IMR-90 (cell line): ENCODE data around the gene CD99L2. TPM values are rescaled to one million over a fixed set of nuclear protein-coding genes. Genes with fewer than 3 reads are reported as not detected.

Experiments used
- ATAC-seq: fragments of 200-7000 bp; cut with Tn5 transposase; 2 replicates; pipeline ENCODE4 v1.9.1; 2020; ENCODE audit warnings: low read depth, mild to moderate bottlenecking, moderate library complexity
- BruUV-seq: library from RNA; stranded (reverse); fragments of 400-500 nt; replicated peaks from 2 replicates; lab custom pipeline; 2021; lab: Mats Ljungman, UMichigan
- CTCF ChIA-PET: fragments of 300-600 bp; formaldehyde crosslinking; extraction: SDS; loops from one replicate; lab custom pipeline; 2021; ENCODE audit warnings: antibody characterized with exemption; lab: Yijun Ruan, JAX
- POLR2A ChIA-PET: fragments of 300-600 bp; sonication (Branson Sonifier 250); formaldehyde crosslinking; loops from one replicate; lab custom pipeline; 2022; ENCODE audit warnings: antibody characterized with exemption; ENCODE audit not compliant: unreplicated experiment; lab: Charles Lee
- DNase-seq: peaks from one replicate; pipeline ENCODE4 v3.0.0; 2013
- H2AFZ ChIP-seq: replicated peaks from 2 replicates; pipeline ENCODE3; 2013; ENCODE audit warnings: low read length, mild to moderate bottlenecking; ENCODE audit not compliant: poor library complexity
- H2AK5ac ChIP-seq: 2 replicates; pipeline ENCODE4 v1.6.1; 2013; ENCODE audit warnings: low read depth, low read length, inconsistent platforms
- H2AK9ac ChIP-seq: replicated peaks from 2 replicates; pipeline ENCODE3; 2013; ENCODE audit warnings: mild to moderate bottlenecking, low read depth, low read length, moderate library complexity; ENCODE audit not compliant: poor library complexity
- H2BK120ac ChIP-seq: 2 replicates; pipeline ENCODE4 v1.6.1; 2013; ENCODE audit warnings: low read depth, low read length, inconsistent platforms
- H2BK15ac ChIP-seq: 3 replicates; pipeline ENCODE4 v1.6.1; 2013; ENCODE audit warnings: low read depth, low read length, inconsistent platforms
- H2BK20ac ChIP-seq: 2 replicates; pipeline ENCODE4 v1.6.1; 2013; ENCODE audit warnings: low read depth, mild to moderate bottlenecking, inconsistent platforms, low read length, moderate library complexity
- H2BK5ac ChIP-seq: 2 replicates; pipeline ENCODE4 v1.6.1; 2013; ENCODE audit warnings: mild to moderate bottlenecking, low read depth, low read length, inconsistent platforms; ENCODE audit not compliant: poor library complexity, severe bottlenecking
- H3K14ac ChIP-seq: replicated peaks from 2 replicates; pipeline ENCODE4 v1.6.1; 2013; ENCODE audit warnings: low read depth, low read length, inconsistent platforms
- H3K18ac ChIP-seq: 2 replicates; pipeline ENCODE4 v1.6.1; 2013; ENCODE audit warnings: low read depth, low read length, control low read depth
- H3K23ac ChIP-seq: 2 replicates; pipeline ENCODE4 v1.6.1; 2013; ENCODE audit warnings: low read depth, low read length, inconsistent platforms
- H3K27ac ChIP-seq: 2 replicates; pipeline ENCODE4 v1.5.1; 2013; ENCODE audit warnings: mild to moderate bottlenecking, control low read depth, low read length; ENCODE audit not compliant: insufficient read depth
- H3K27me3 ChIP-seq: 2 replicates; pipeline ENCODE4 v1.6.1; 2013; ENCODE audit warnings: low read length; ENCODE audit not compliant: control insufficient read depth, insufficient read depth
- H3K36me3 ChIP-seq: 2 replicates; pipeline ENCODE4 v1.6.1; 2013; ENCODE audit warnings: low read length, mixed read lengths; ENCODE audit not compliant: control insufficient read depth, insufficient read depth
- H3K4ac ChIP-seq: 2 replicates; pipeline ENCODE4 v1.6.1; 2013; ENCODE audit warnings: low read depth, low read length, inconsistent platforms
- H3K4me1 ChIP-seq: 2 replicates; pipeline ENCODE4 v1.6.1; 2013; ENCODE audit warnings: low read length, mixed read lengths; ENCODE audit not compliant: control insufficient read depth, insufficient read depth
- H3K4me2 ChIP-seq: 2 replicates; pipeline ENCODE4 v1.6.1; 2013; ENCODE audit warnings: low read depth, mild to moderate bottlenecking, control low read depth, low read length, moderate library complexity
- H3K4me3 ChIP-seq: 2 replicates; pipeline ENCODE4 v1.5.1; 2013; ENCODE audit warnings: low read depth, mild to moderate bottlenecking, control low read depth, low read length, moderate library complexity; ENCODE audit not compliant: insufficient read depth
- H3K56ac ChIP-seq: 2 replicates; pipeline ENCODE4 v1.6.1; 2013; ENCODE audit warnings: low read length, inconsistent platforms; ENCODE audit not compliant: insufficient read depth; ENCODE audit errors: extremely low read depth
- H3K79me1 ChIP-seq, 2 experiments: 2 replicates each; pipeline ENCODE4 v1.6.1; 2013; ENCODE audit warnings: low read length in 2 of 2, inconsistent platforms in 1 of 2, low read depth in 1 of 2
- H3K9ac ChIP-seq: 2 replicates; pipeline ENCODE4 v1.6.1; 2013; ENCODE audit warnings: low read depth, low read length, control low read depth
- H3K9me1 ChIP-seq: 2 replicates; pipeline ENCODE4 v1.6.1; 2013; ENCODE audit warnings: low read length, inconsistent platforms; ENCODE audit not compliant: insufficient read depth
- H3K9me3 ChIP-seq: 2 replicates; pipeline ENCODE4 v1.6.1; 2013; ENCODE audit warnings: low read length; ENCODE audit not compliant: control insufficient read depth, insufficient read depth
- H4K20me1 ChIP-seq: 2 replicates; pipeline ENCODE4 v1.6.1; 2013; ENCODE audit warnings: low read length, inconsistent platforms; ENCODE audit not compliant: insufficient read depth
- H4K5ac ChIP-seq: 2 replicates; pipeline ENCODE4 v1.6.1; 2013; ENCODE audit warnings: mild to moderate bottlenecking, low read depth, low read length, control low read depth
- H4K8ac ChIP-seq, 2 experiments: 2 replicates each; pipeline ENCODE4 v1.6.1; 2013; ENCODE audit warnings: low read depth in 2 of 2, low read length in 2 of 2, control low read depth in 1 of 2, inconsistent platforms in 1 of 2
- H4K91ac ChIP-seq: 2 replicates; pipeline ENCODE4 v1.6.1; 2013; ENCODE audit warnings: low read depth, low read length, inconsistent platforms; ENCODE audit not compliant: insufficient read depth
- BHLHE40 ChIP-seq: fragments of 150-350 bp; IDR thresholded peaks from 2 replicates; pipeline ENCODE4 v1.6.1; 2016; ENCODE audit warnings: mild to moderate bottlenecking, low read depth, low read length
- CEBPB ChIP-seq: IDR thresholded peaks from 2 replicates; pipeline ENCODE4 v1.6.1; 2012; ENCODE audit warnings: low read depth, low read length, improper control_type of control experiment
- CHD1 ChIP-seq: IDR thresholded peaks from 2 replicates; pipeline ENCODE4 v1.6.1; 2012; ENCODE audit warnings: low read depth, low read length, improper control_type of control experiment
- RFX5 ChIP-seq: IDR thresholded peaks from 2 replicates; pipeline ENCODE4 v1.8.0; 2012; ENCODE audit warnings: low read depth, mild to moderate bottlenecking, low read length, moderate library complexity
- WGBS, 2 experiments: methylation state at CpG; one replicate each; pipeline versions ENCODE4 v1.1.5 to v1.1.7; 2013; ENCODE audit warnings: missing lambda C conversion rate in 2 of 2; ENCODE audit not compliant: insufficient read length in 1 of 2; ENCODE audit errors: extremely low coverage in 2 of 2; 5-methylcytosine and 5-hydroxymethylcytosine counted together
- dilution Hi-C: fragments of 300-500 bp; cut with HindIII; formaldehyde crosslinking; loops from one replicate; pipeline ENCODE4 v1.14.3; 2018; ENCODE audit warnings: low sequenced_read_pairs; ENCODE audit not compliant: unreplicated experiment
- in situ Hi-C: fragments of 300-500 bp; cut with MboI; formaldehyde crosslinking; loops from 3 replicates; pipeline ENCODE4 v1.14.3; 2019; ENCODE audit warnings: low sequenced_read_pairs, inconsistent platforms, mixed read lengths
- intact Hi-C: fragments of 100-400 bp; cut with micrococcal nuclease; formaldehyde crosslinking; loops from 2 replicates; pipeline ENCODE4 v1.10.0; 2022
- polyA plus RNA-seq, 3 experiments: library from polyadenylated mRNA; depleted of rRNA; stranded (reverse); fragments of >200 nt; gene quantifications; 2 replicates each; pipeline ENCODE4 v1.2.3, GENCODE V29; 2012; ENCODE audit warnings: low replicate concordance in 1 of 3
- total RNA-seq: library from RNA; depleted of rRNA; stranded (reverse); fragments of >200 nt; gene quantifications from 2 replicates; pipeline ENCODE4 v1.2.3, GENCODE V29; 2012

CD99L2 gene
- total and polyA plus RNA-seq, 2 of the 4 experiments (the other 2 are of a cell fraction), result 17.4 to 41.4 TPM

GRCh38 chrX:150729956-150730355 is 168.5 kb downstream of the CD99L2 start:
- H3K18ac ChIP-seq, result no peak overlapping the region
- H4K8ac ChIP-seq, result no peak overlapping the region
- no peaks in the 10 kb centered on the region for H3K9me3 ChIP-seq
- dilution Hi-C loops, result no loop called here
- peaks cover 17% of the 10 kb centered on the region for H3K36me3 ChIP-seq
- no peaks in the 10 kb centered on the region for H3K27me3 ChIP-seq
- H2AFZ ChIP-seq, result no peak overlapping the region
- no peak overlapping the region for H2AK9ac ChIP-seq
- H3K27ac ChIP-seq, result no peak overlapping the region
- H3K4me1 ChIP-seq, result no peaks in the 10 kb centered on the region; the same call in 1 of the 2 replicates
- no peak overlapping the region for H2BK15ac ChIP-seq
- H3K56ac ChIP-seq, result no peak overlapping the region
- no peak overlapping the region for H4K91ac ChIP-seq
- intact Hi-C loops, result no loop called here
- WGBS, 2 experiments, result no CpG with 5 or more reads among the region's 5 CpGs
- H4K5ac ChIP-seq, result no peak overlapping the region
- no peak overlapping the region for H2BK120ac ChIP-seq
- CTCF ChIA-PET, result interaction anchor here (0.6 kb wide), 1 partner anchor 18 kb away, joined by 6 read pairs; no protein-coding TSS in a partner anchor
- no peak overlapping the region for H3K4me3 ChIP-seq
- BruUV-seq, result no TSS peak
- H3K4ac ChIP-seq, result no peak overlapping the region
- no peak overlapping the region for H2AK5ac ChIP-seq
- POLR2A ChIA-PET, result interaction anchor here (0.6 kb wide), 1 partner anchor 180 kb away, joined by 6 read pairs; no protein-coding TSS in a partner anchor
- peaks cover 9 to 12% of the 10 kb centered on the region in 2 experiments; a peak in 3 of 4 replicates for H3K79me1 ChIP-seq
- TF ChIP-seq RFX5 (no peak), CHD1 (no peak), CEBPB (no peak), BHLHE40 (no peak)
- H3K9me1 ChIP-seq, result peaks cover 8% of the 10 kb centered on the region; the same call in 1 of the 2 replicates
- H4K20me1 ChIP-seq, result peaks cover 3% of the 10 kb centered on the region; the same call in 1 of the 2 replicates
- no peak overlapping the region for H3K9ac ChIP-seq
- in situ Hi-C loops, result loop anchor here (25.0 kb wide), 1 partner anchor 1218 kb away; the partner anchor contains the start of gene IDS
- DNase-seq (no peak), ATAC-seq (no peak)
- H2BK20ac ChIP-seq, result no peak overlapping the region
- no peak overlapping the region for H2BK5ac ChIP-seq
- H3K23ac ChIP-seq, result no peak overlapping the region
- no peak overlapping the region for H3K4me2 ChIP-seq
- H3K14ac ChIP-seq, result no peak overlapping the region
